SJCRH30 (cell line): ENCODE measurements around the gene LIPN. TPM values are rescaled to one million over a fixed set of nuclear protein-coding genes. Genes with fewer than 3 reads are reported as not detected.
A peak's percentile ranks its signal among the peaks of the same experiment; 100 is the strongest.

ENCODE experiments used
- DNase-seq, 2 experiments: peaks; one replicate each; pipeline ENCODE4 v3.0.0-alpha.2; 2015 to 2020
- H3K27ac ChIP-seq: fragments of 250-450 bp; sonication (Bioruptor Pico); 2 replicates; pipeline ENCODE4 v1.5.1; 2020; ENCODE audit warnings: mild to moderate bottlenecking, moderate library complexity
- H3K27me3 ChIP-seq: fragments of 250-450 bp; sonication (Bioruptor Pico); 2 replicates; pipeline ENCODE4 v1.5.1; 2020; ENCODE audit warnings: mild to moderate bottlenecking, moderate library complexity
- H3K36me3 ChIP-seq: fragments of 250-450 bp; sonication (Bioruptor Pico); 2 replicates; pipeline ENCODE4 v1.5.1; 2020; ENCODE audit warnings: mild to moderate bottlenecking, moderate library complexity
- H3K4me1 ChIP-seq: fragments of 250-450 bp; sonication (Bioruptor Pico); 2 replicates; pipeline ENCODE4 v1.5.1; 2020; ENCODE audit warnings: mild to moderate bottlenecking, moderate library complexity
- H3K4me3 ChIP-seq: fragments of 250-450 bp; sonication (Bioruptor Pico); 2 replicates; pipeline ENCODE4 v1.5.1; 2020; ENCODE audit warnings: mild to moderate bottlenecking, moderate library complexity
- H3K9me3 ChIP-seq: fragments of 250-450 bp; sonication (Bioruptor Pico); replicated peaks from 2 replicates; pipeline ENCODE4 v1.5.1; 2020; ENCODE audit warnings: mild to moderate bottlenecking, moderate library complexity
- total RNA-seq: library from RNA; depleted of rRNA; stranded (reverse); fragments of >200 nt; shearing (Covaris generic); gene quantifications from 2 replicates; pipeline ENCODE4 v1.2.3, GENCODE V29; 2014

LIPN gene
- total RNA-seq, 1 experiment from 2014 or later, result not detected

GRCh38 chr10:88756660-88757059, 3.2 kb upstream of the LIPN start:
- Histone ChIP-seq H3K36me3 (no peaks in the 10 kb centered on the region), H3K9me3 (no peaks in the 10 kb centered on the region), H3K27me3 (no peaks in the 10 kb centered on the region), H3K27ac (no peak overlapping the region), H3K4me1 (no peaks in the 10 kb centered on the region), H3K4me3 (no peak overlapping the region)
- DNase-seq, result no peak

GRCh38 chr10:88762906-88763305, 3.1 kb downstream of the LIPN start:
- H3K9me3 ChIP-seq, result no peaks in the 10 kb centered on the region
- no peaks in the 10 kb centered on the region for H3K27me3 ChIP-seq
- H3K4me3 ChIP-seq, result no peak overlapping the region
- H3K27ac ChIP-seq, result no peak overlapping the region
- no peaks in the 10 kb centered on the region for H3K4me1 ChIP-seq
- no peak for DNase-seq
- no peaks in the 10 kb centered on the region for H3K36me3 ChIP-seq

DNA sequence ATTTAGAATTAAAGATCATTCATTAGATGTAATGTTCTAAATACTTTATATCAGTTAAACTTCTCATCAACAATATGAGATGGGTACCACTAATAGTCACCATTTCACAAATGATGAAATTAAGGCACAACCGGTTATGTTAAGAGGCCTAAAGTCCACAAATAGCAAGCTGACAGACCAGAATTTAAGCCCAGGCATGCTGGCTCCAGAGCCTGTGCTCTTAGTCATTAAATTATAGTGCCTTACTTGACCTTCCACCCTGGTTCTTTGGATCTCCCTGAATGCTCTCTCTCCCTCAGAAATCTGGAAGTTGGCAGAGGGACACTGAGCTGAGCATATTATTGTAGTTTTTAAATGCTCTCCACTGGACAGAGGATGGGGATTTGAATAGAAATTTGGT, 3.6 kb downstream of the LIPN start:
- H3K27me3 ChIP-seq, result no peaks in the 10 kb centered on the region
- no peak overlapping the region for H3K27ac ChIP-seq
- DNase-seq, result no peak
- H3K4me3 ChIP-seq, result no peak overlapping the region
- no peaks in the 10 kb centered on the region for H3K4me1 ChIP-seq
- H3K36me3 ChIP-seq, result no peaks in the 10 kb centered on the region
- H3K9me3 ChIP-seq, result no peaks in the 10 kb centered on the region

GRCh38 chr10:88764110-88764509, 4.3 kb downstream of the LIPN start:
- H3K4me3 ChIP-seq, result no peak overlapping the region
- DNase-seq, result no peak
- H3K9me3 ChIP-seq, result no peaks in the 10 kb centered on the region
- no peak overlapping the region for H3K27ac ChIP-seq
- no peaks in the 10 kb centered on the region for H3K4me1 ChIP-seq
- H3K36me3 ChIP-seq, result no peaks in the 10 kb centered on the region
- no peaks in the 10 kb centered on the region for H3K27me3 ChIP-seq

GRCh38 chr10:88765816-88766215, 6.0 kb downstream of the LIPN start:
- DNase-seq, result no peak
- H3K27ac ChIP-seq, result no peak overlapping the region

DNA sequence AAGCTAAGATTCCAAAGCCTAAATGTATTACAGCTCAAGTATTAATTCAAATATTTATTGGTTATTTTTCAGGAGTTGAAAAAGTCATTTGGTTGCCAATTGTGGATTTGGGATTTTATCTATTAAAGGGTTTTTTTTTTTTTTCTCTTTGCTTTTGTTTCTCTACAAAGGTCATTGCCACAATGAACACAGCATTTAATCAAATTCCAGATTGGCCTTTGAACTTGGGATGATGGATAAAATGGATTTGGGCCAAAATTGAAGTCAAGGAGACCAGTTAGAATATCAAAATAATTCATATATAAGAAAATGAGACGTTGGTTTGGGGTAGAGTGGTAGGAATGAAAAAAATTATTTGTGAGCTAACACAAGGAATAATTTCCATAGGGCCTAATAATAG, 9.6 kb downstream of the LIPN start:
- H3K9me3 ChIP-seq, result no peaks in the 10 kb centered on the region
- DNase-seq, result no peak
- H3K27ac ChIP-seq, result no peak overlapping the region
- H3K27me3 ChIP-seq, result no peaks in the 10 kb centered on the region
- no peak overlapping the region for H3K4me3 ChIP-seq
- no peaks in the 10 kb centered on the region for H3K4me1 ChIP-seq
- no peaks in the 10 kb centered on the region for H3K36me3 ChIP-seq

More at GRCh38 chr10:88765816-88766215, 6.0 kb downstream of the LIPN start:
- Histone ChIP-seq H3K27me3 (no peaks in the 10 kb centered on the region), H3K9me3 (no peaks in the 10 kb centered on the region), H3K36me3 (no peaks in the 10 kb centered on the region), H3K4me1 (no peaks in the 10 kb centered on the region), H3K4me3 (no peak overlapping the region)

GRCh38 chr10:88781206-88781605, 21.4 kb downstream of the LIPN start:
- no peak for DNase-seq
- H3K4me1 ChIP-seq, result no peaks in the 10 kb centered on the region
- H3K4me3 ChIP-seq, result no peak overlapping the region
- H3K9me3 ChIP-seq, result no peaks in the 10 kb centered on the region
- no peaks in the 10 kb centered on the region for H3K27me3 ChIP-seq
- no peaks in the 10 kb centered on the region for H3K36me3 ChIP-seq
- H3K27ac ChIP-seq, result no peak overlapping the region

- Histone ChIP-seq H3K27me3 (no peaks in the 10 kb centered on the region), H3K36me3 (no peaks in the 10 kb centered on the region), H3K27ac (no peak overlapping the region), H3K9me3 (no peaks in the 10 kb centered on the region), H3K4me3 (no peak overlapping the region), H3K4me1 (no peaks in the 10 kb centered on the region)
- no peak for DNase-seq
These were observed 22.4 kb downstream of the LIPN start for GRCh38 chr10:88782222-88782621.

- no peaks in the 10 kb centered on the region for H3K27me3 ChIP-seq
- no peaks in the 10 kb centered on the region for H3K9me3 ChIP-seq
- DNase-seq, result peak in 1 of 2 experiments; percentile 3
- no peaks in the 10 kb centered on the region for H3K4me1 ChIP-seq
- H3K4me3 ChIP-seq, result no peak overlapping the region
- H3K27ac ChIP-seq, result no peak overlapping the region
- H3K36me3 ChIP-seq, result no peaks in the 10 kb centered on the region
These were observed 23.9 kb downstream of the LIPN start for GRCh38 chr10:88783724-88784123.

DNA sequence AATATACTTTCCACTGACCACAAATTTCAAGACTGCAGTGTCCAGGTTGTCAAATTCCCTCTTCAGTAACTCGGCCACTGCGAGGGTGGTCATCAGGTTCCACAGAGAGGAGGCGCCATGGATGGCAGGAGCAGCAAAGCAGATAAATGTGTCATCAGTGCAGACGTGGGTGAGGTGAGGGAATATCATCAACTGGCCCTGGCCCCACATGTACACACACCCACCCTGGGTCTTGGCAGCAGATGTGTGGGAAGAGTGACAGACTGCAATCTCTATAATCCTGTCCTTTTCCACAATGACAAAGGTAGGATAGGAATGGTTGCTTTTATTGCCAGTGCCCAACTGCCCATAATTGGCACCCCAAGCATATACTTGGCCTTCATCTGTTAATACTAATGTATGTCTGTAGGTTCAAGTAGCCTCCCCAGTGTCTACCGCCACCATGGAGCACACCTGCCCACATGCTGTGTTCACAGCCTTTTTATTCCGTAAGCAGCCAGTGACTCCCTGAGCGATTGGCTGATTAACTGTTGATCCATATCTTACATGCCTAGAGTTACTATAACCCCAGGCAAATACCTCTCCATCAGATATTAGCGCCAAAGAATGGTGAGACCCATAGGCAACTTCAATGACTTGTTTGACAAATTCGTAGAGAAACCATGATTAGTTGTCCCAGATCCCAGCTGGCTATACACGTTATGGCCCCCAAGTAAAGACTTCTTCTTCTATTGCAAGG, 26.4 kb downstream of the LIPN start:
- H3K27me3 ChIP-seq, result no peaks in the 10 kb centered on the region

DNA sequence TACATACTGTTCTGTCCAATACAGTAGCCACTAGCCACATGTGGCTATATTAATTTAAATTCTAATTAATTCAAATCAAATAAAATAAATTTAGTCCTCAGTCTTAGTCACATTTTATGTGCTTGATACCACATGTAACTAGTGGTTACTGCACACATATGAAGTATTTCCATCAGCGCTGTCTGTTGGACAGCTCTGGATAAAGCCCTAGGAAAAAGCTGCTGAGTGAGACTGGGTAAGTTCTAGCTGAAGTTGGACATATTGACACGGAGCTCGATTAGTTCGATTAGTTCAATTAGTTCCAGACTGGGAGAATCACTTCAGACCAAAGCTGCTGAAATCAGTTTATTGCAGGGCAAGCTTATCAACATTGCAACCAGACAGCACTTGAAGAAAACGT, 27.6 kb downstream of the LIPN start:
- H3K27me3 ChIP-seq, result no peaks in the 10 kb centered on the region
- H3K9me3 ChIP-seq, result no peaks in the 10 kb centered on the region
- no peaks in the 10 kb centered on the region for H3K36me3 ChIP-seq
- H3K27ac ChIP-seq, result no peak overlapping the region
- H3K4me1 ChIP-seq, result no peaks in the 10 kb centered on the region
- no peak for DNase-seq
- H3K4me3 ChIP-seq, result no peak overlapping the region

More for the DNA sequence above, 26.4 kb downstream of the LIPN start:
- no peaks in the 10 kb centered on the region for H3K4me1 ChIP-seq
- no peaks in the 10 kb centered on the region for H3K9me3 ChIP-seq
- no peaks in the 10 kb centered on the region for H3K36me3 ChIP-seq
- H3K4me3 ChIP-seq, result no peak overlapping the region
- no peak for DNase-seq
- H3K27ac ChIP-seq, result no peak overlapping the region

DNA sequence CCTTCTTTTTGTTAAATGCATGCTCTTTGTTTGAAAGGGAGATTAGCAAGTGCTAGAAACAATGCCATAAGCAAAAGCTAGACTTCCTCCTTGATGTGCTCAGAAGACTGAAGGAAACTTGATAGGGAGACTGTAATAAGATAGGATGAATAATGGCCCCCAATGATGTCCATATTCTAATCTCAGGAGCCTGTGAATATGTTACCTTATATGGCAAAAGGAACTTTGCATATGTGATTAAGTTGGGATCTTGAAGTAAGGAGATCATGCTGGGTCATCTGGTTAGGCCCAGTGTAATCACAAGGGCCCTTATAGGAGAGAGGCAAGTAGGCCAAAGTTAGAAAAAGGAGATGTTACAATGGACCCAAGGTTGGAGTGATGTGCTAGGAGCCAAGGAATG, 29.1 kb downstream of the LIPN start:
- Histone ChIP-seq H3K4me3 (no peak overlapping the region), H3K27ac (no peak overlapping the region), H3K4me1 (no peaks in the 10 kb centered on the region; the same call in 1 of the 2 replicates), H3K36me3 (no peaks in the 10 kb centered on the region), H3K9me3 (no peaks in the 10 kb centered on the region), H3K27me3 (no peaks in the 10 kb centered on the region)
- DNase-seq, result no peak

GRCh38 chr10:88791924-88792323, 32.1 kb downstream of the LIPN start:
- Histone ChIP-seq H3K9me3 (no peaks in the 10 kb centered on the region), H3K27ac (no peak overlapping the region), H3K4me3 (no peak overlapping the region), H3K4me1 (no peaks in the 10 kb centered on the region; the same call in 1 of the 2 replicates), H3K27me3 (no peaks in the 10 kb centered on the region), H3K36me3 (no peaks in the 10 kb centered on the region)
- peak in 1 of 2 experiments; percentile 31 for DNase-seq

DNA sequence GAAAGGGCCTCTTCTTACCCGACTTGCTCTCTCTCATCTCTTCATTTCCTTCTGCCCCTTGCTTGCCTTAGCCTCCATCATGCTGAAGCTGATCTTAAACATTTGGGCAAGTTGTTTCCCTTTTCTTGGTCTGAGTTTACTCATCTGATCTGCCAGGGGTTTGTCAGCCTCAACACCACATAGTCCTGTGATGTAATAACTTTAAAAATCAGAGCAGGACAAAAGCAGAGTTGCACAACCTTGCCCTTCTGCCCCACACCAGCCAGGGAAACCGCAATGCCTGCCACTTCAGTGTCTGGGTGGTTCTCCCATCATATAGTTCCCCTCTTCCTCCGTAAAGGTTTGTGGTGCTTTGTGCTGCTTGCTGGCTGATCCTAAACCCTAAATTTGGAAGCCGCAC, 32.8 kb downstream of the LIPN start:
- H3K9me3 ChIP-seq, result no peaks in the 10 kb centered on the region
- no peak for DNase-seq
- H3K27ac ChIP-seq, result no peak overlapping the region
- no peak overlapping the region for H3K4me3 ChIP-seq
- no peaks in the 10 kb centered on the region for H3K36me3 ChIP-seq
- no peaks in the 10 kb centered on the region for H3K27me3 ChIP-seq
- no peaks in the 10 kb centered on the region; the same call in 1 of the 2 replicates for H3K4me1 ChIP-seq

DNA sequence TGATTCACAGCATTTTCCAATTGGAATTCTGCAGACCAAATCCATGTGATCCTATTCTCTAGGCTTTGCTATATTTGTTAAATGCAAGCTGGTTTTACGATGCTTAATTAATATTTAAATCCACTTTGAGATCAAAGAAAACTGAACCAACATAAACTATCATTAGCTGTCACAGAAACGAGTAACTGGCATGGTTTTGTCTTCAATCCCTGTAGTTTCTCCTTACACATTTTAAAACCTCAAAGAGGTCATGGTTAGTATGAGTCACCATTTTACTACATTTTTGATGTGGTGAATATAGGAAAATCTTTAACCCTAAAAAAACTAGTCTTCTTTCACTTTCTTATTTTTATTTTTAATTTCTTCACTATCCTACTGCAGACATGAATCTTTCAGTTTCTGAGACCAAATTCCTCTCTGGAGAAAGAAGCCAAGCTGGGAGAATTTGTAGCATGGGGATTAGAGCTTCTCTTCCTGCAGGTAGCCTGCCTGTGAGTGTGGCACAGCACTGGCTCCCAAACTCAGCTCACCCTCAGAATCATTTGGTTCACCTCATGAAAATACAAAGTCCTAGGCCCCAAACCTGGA, 34.0 kb downstream of the LIPN start:
- Histone ChIP-seq H3K4me3 (no peak overlapping the region), H3K27me3 (no peaks in the 10 kb centered on the region), H3K27ac (no peak overlapping the region), H3K36me3 (no peaks in the 10 kb centered on the region), H3K4me1 (no peaks in the 10 kb centered on the region; the same call in 1 of the 2 replicates), H3K9me3 (no peaks in the 10 kb centered on the region)
- DNase-seq, result no peak

DNA sequence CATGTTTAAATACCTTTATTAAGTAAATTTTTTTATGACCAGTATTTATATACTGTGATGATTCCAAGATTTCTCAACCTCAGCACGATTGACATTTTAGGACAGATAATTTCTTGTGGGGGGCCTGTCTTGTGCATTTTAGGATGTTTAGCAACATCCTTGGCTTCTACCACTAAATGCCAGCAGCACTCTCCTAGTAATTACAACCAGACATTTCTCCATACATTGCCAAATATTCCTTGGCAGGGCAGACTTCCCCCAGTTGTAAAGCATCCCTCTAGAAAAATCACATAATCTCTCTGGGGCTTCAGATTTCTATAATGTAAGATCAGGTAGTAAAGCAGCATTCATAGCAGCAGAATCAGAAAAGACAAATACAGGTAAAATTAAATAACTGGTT, 34.9 kb downstream of the LIPN start:
- Histone ChIP-seq H3K4me1 (no peaks in the 10 kb centered on the region; the same call in 1 of the 2 replicates), H3K27ac (no peak overlapping the region), H3K27me3 (no peaks in the 10 kb centered on the region), H3K36me3 (no peaks in the 10 kb centered on the region), H3K9me3 (no peaks in the 10 kb centered on the region), H3K4me3 (no peak overlapping the region)
- no peak for DNase-seq
